Astrocyte (in vitro differentiated cells and primary cell): Measurements from ENCODE around the gene MUC5AC.

Experiments
- CTCF ChIP-seq: IDR thresholded peaks from 2 replicates; pipeline ENCODE4 v1.5.1; 2011; ENCODE audit warnings: low read depth, mild to moderate bottlenecking, inconsistent platforms, low read length, moderate library complexity; ENCODE audit not compliant: insufficient read depth
- EZH2 ChIP-seq: IDR thresholded peaks from 2 replicates; pipeline ENCODE4 v1.6.1; 2012; ENCODE audit warnings: mild to moderate bottlenecking, low read length, inconsistent platforms; ENCODE audit not compliant: insufficient read depth

DNA sequence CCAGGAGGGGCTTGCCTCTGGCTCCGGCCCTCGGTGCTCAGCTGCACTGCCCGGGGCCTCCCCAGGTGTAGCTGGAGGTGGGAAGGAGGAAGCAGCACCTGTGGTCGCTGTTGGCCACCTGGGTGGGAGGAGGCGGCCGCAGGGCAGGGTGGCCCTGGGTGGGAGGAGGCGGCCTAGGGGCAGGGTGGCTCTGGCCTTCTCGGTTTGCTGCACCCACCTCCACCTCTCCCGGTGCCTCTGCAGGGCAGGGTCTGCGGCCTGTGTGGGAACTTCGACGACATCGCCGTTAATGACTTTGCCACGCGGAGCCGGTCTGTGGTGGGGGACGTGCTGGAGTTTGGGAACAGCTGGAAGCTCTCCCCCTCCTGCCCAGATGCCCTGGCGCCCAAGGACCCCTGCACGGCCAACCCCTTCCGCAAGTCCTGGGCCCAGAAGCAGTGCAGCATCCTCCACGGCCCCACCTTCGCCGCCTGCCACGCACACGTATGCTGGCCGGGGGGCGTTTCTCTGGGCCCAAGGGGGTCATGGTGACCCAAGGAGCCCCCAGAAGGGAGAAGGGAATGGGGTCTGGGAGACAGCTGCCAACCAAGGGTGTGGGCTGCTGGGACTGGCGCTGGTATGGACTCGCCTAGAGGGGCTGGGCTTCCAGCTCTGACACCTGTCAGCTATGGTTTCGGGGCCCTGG lies 20.6 kb downstream of the MUC5AC start:
- TF ChIP-seq CTCF = no peak
- no peak for TF ChIP-seq EZH2
